ENCODE data around the gene C16orf95.

The C16orf95 gene

DNA sequence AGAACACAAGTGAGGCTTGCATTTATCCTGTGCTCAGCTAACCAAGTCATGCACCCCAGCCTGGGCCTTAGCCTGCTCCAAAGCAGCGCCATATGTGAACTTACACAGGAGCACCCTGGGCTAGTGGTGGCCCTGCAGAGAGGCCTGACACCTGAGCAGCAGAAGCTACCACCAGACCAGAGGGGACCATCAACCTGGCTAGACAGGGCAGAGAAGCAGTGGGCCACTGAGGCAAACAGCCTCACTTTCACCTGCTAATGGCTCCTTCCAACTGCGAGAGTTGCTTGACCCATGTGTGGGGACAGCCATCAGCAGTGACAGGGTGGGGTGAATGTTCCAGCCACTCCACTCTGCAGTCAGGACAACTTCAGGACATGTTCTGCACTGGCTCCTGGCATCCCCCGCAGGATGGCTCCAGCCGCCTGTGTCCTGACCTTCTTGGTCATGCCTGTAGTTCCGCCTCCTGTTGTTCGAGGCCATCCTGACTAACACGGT is 2.9 kb upstream of the C16orf95 start:
- in situ Hi-C loops (cut with MboI; ENCODE audit: low sequenced_read_pairs), result no loop called here

DNA sequence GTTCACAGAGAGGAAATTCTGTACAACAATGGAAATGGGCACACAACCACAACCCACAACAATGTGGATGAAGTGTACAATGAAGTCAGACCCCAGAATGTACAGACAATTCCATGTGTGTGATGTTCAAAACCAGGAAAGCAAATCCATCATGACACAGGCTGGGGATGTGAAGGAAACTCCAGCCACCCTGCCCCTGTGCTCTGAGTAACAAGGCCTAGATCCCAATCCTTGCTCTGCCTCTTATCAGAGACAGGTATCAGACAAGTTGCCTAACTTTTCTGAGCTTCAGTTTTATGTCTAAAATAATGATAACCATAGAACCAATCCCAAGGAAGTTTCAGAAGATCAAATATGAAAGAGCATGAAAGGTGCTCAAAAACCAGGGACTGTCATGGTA is 1.8 kb upstream of the C16orf95 start:
- in situ Hi-C loops (cut with MboI; ENCODE audit: low sequenced_read_pairs), result no loop called here

DNA sequence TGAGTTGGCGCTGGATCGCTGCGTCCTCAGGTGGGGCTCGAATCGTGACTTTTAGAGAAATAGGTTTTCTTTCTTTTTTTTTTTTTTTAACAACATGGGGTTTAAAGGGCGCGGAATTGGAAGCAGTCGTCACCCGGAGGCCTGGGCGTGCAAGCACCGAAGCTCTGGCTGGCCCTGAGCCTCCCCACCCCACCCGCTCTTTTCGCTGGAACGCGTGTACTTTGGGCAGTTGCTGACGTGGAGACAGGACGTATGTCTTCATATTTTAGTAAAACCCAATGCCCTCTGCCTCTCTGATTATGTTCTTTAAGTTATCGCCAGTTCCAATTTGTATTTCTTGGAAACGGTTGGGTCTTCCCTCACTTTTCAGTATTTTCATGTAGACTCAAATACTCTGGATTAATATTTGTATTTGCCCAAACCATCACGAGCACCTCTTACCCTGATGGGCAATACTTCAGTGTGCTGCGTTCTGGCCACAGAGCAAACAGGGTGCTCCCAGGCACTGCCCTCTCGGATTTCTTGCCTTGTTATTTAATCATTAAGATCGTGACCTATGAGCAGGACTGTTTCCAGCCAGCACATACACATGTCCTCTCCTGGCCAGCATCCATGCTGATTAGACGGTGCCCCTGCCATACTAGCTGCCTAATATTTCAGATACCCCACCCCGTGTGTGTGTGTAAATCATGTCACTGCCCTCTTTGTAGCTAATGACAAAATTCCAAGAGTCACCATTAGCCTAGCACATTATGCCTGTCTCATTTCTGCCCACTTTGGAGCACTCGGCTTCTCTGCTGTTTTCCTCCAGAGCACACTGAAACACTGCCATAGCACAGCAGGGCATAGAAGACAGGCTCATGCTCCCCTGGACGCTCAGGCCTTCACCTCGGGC is 805 bp upstream of the C16orf95 start:
- in situ Hi-C loops (cut with MboI; ENCODE audit: low sequenced_read_pairs), result no loop called here

DNA sequence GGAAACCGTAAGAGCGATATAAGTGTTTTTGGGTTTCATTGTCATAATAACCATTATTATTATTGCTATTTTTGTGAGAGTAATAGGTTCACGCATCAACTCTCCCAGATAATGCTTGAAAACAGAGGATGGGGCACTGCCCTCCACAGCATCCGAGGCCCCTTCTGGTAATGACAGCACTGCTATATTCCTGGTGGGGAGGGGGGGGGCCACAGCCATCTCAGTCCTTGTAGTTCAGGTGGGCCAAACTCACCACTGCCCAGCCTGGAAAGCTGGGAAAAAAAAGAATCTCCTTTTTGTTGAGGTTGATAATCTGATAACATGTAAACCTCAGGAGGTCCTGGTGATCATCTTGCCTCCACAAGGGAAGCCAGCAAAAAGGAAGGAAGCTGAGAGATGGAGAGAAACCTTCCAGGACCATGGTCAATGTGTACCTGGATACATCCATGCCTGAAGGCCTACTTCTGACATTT is 706 bp downstream of the C16orf95 start:
- in situ Hi-C loops (cut with MboI; ENCODE audit: low sequenced_read_pairs), result no loop called here

DNA sequence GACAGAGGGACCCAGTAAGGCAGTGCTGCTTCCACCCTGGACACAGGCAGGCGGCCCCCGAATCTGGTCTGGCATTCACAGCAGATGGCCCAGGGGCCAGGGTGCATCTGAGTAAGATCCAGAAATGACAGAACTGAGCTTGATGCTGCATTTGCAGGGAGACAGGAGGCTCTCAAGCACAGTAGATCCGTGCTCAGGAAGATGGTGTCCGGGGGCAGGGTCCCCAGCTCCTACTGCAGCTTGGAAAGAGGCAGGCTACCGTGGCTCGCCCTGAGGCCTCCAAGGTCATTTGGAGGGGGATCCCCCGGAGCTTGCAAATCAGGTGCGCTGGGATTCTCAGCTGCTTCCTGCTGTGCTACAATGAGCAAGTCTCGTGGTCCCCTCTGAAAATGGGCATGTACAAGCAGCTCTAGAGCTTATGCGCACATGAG is 2.2 kb downstream of the C16orf95 start:
- in situ Hi-C loops (cut with MboI; ENCODE audit: low sequenced_read_pairs), result no loop called here

- in situ Hi-C loops (cut with MboI; ENCODE audit: low sequenced_read_pairs), result no loop called here
These were observed 5.2 kb downstream of the C16orf95 start for GRCh38 chr16:87312008-87312407.

DNA sequence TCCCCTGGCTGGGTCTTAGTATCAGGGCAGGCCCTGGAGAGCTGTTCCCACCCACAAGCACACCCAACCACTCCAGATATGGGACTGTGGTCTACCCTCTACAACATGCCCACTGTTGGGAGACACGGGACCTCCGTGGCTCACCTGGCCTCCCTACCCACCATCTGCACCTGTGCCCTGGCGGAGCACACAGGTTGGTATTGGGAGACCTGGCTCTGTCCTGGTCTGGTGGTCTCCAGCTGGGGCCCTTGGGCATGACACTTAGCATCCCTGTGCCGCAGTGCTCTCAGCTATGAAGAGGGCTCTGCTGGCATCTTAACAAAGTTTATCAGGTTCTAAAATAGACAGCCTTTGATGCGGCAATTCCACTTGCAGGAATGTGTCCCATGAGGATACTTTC is 5.8 kb downstream of the C16orf95 start:
- in situ Hi-C loops (cut with MboI; ENCODE audit: low sequenced_read_pairs), result no loop called here

GRCh38 chr16:87310610-87311009 is 6.6 kb downstream of the C16orf95 start:
- in situ Hi-C loops (cut with MboI; ENCODE audit: low sequenced_read_pairs), result no loop called here

GRCh38 chr16:87309620-87310525 is 7.3 kb downstream of the C16orf95 start:
- in situ Hi-C loops (cut with MboI; ENCODE audit: low sequenced_read_pairs), result no loop called here

DNA sequence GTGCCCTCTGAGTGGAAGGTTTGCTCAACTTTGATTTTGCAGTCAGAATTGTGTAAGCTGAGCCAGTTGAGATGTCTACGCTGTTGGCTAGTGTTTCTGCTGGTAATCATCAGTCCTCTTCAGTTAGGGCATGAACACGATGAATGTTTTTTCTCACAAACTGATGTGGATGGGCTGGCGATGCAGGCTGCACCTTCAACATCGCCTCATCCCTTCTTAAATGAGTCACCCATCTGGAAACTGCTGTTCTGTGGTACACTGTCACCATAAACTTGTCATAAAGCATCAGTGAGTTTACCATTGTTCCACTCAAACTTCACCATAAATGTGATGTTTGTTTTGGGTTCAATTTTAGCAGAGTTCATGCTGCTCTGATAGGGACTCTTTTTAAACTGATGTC is 8.4 kb downstream of the C16orf95 start:
- in situ Hi-C loops (cut with MboI; ENCODE audit: low sequenced_read_pairs), result no loop called here

DNA sequence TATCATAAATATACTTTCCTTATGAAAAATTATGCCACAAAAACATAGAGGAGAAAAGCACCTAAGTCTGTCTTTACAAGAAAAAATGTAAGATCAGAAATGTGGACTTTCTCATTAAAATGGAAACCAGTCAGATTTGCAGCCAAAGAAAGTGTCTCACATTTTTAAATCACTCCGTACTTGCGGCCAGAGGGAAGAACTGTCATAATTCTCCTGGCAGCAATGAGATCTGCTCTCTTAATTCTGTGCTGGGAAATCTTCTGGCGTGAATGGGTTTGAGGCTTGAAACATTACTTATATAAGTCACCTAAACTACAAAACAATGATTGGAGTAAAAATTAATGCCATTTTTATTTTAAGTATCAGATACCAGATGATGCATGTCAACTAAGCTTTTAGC is 10.7 kb downstream of the C16orf95 start:
- in situ Hi-C loops (cut with MboI; ENCODE audit: low sequenced_read_pairs), result no loop called here

DNA sequence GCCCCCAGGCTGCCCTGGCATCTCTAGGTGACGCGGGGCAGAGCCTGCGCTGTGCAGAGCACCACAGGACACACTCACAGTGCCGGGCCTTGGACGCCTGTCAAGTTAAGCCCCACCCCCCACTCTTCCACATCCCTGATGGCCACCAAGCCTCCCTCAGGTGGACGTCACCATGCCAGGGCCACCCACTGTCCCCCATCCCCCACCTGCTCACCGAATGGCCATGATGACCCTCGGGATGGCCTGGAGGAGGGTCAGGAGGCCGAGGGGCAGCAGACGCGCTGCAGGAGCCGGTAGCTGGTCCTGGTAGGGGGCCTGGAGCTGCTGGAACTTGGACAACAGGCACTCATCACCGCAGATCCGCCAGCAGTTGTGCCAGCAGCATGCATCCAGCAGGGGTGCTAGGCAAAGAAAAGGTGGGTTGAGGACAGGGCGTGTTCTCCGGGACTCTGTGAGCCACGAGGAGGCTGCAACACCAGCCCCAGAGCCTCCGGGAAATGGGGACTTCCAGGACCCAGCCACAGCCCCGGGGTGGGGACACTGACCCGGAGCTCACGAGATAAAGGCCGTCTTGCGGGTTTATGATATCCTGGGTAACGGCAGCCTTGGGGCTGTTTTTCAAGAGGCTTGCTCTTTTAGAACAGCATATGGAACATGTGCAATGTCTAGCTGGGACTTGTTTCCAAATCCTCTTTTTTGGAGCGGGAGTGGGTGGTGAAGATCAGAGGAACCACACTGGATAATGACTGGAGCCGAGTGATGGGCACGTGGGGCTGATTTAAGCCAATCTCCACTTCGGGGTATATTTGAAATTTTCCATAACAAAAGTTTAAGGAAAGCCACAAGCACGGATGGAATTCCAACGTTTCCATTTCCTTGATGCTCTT is 11.4 kb downstream of the C16orf95 start:
- in situ Hi-C loops (cut with MboI; ENCODE audit: low sequenced_read_pairs), result no loop called here

GRCh38 chr16:87304951-87305350 is 12.2 kb downstream of the C16orf95 start:
- in situ Hi-C loops (cut with MboI; ENCODE audit: low sequenced_read_pairs), result no loop called here

DNA sequence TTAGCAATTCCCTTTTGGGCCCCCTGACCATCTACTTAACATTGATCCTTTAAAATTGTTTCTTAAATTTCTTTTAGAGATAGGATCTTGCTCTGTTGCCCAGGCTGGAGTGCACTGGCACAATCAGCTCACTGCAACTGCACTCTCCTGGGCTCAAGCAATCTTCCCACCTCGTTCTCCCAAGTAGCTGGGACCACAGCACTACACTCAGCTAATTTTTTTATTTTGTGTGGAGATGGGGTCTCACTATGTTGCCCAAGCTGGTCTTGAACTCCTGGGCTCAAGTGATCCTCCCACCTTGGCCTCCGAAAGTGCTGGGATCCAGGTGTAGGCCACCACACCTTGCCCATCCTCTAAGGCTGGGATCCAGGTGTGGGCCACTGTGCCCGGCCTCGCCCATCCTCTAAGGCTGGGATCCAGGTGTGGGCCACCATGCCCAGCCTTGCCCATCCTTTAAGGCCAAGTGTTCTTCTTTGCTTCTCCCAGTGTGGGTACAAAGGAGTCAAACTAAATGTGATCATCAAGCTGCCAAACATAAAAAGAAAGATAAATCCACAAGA is 13.2 kb downstream of the C16orf95 start:
- in situ Hi-C loops (cut with MboI; ENCODE audit: low sequenced_read_pairs), result no loop called here

- in situ Hi-C loops (cut with MboI; ENCODE audit: low sequenced_read_pairs), result no loop called here
These were observed 13.7 kb downstream of the C16orf95 start for GRCh38 chr16:87303431-87303930.

DNA sequence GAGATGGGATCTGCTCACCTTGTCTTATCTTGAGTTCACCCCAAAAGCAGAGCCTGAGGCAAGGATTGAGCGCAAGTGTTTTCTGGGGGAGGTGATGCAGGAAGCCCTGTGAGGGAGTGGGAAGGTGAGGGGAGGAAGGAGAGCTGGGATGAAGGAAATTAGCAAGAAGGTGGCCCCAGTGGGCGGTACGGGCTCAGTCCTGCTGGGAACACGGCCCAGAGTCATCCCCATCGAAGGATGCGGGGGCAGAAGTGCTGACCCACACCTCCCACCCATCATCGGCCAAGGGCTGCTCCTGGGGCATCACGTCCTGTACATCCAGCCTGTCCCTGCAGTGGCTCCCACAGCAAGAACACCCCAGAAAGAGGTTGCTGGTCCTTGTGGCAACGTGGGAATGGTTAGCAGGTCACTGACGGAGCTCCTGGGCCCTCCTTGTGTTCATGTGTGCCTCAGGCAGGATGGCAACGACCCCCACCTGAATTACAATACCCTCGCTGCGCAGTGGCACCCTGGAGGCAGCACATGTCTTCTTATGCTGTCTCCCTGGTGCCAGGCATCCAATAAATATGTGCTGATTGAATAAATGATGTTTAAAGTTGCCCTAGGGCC is 18.2 kb downstream of the C16orf95 start:
- in situ Hi-C loops (cut with MboI; ENCODE audit: low sequenced_read_pairs), result loop anchor here (25.0 kb wide), 1 partner anchor 737 kb away; the partner anchor contains the start of genes FOXC2 and MTHFSD

DNA sequence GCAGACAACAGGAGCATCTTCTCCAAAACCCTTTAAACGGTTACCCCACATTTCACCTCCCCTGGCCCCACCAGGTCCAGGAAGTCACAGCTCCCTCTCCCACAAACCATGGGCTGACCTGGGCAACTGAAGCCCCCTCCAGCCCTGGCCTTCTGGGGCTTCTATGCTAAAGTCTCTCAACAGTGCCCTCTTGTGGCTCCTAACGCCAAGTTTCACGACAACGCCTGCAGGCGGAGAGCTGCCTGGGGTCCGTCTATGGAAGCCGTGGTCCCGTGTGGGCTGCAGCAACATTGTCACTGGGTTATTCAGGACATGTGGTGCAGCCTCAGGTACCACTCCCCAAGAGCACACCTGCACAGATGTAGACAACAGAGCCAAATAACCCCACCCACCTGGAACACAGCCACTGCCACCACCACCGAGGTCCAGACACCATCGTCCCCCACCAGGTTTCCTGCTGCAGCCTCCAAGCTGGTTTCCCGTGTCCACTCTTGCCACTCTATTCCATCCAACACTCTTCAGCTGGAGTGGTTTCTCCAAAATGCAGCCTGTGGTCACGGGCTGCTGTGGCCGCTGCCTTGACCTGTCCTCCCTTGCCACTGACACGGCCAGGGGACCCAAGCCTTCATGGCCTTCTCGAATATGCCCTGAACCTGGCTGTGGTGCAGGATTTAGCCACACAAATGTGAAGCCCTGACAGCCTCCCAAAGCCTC is 19.1 kb downstream of the C16orf95 start:
- in situ Hi-C loops (cut with MboI; ENCODE audit: low sequenced_read_pairs), result loop anchor here (25.0 kb wide), 1 partner anchor 736 kb away; the partner anchor contains the start of genes FOXC2 and MTHFSD

- in situ Hi-C loops (cut with MboI; ENCODE audit: low sequenced_read_pairs), result loop anchor here (25.0 kb wide), 1 partner anchor 735 kb away; the partner anchor contains the start of genes FOXC2 and MTHFSD
These were observed 19.8 kb downstream of the C16orf95 start for GRCh38 chr16:87297407-87297806.

All from HL-60/S4 treated with retinoic acid at 250 ng/mL for 4 days and 3 days (cell line).